Measurements from ENCODE around the gene TMEM53. TPM values are rescaled to one million over a fixed set of nuclear protein-coding genes. Genes with fewer than 3 reads are reported as not detected.

TMEM53 gene
- total and polyA plus RNA-seq, 2 donors (not counting 3 experiments of a cell fraction or from before 2014, with no cell fraction given) = 5.3 to 16.5 TPM

DNA sequence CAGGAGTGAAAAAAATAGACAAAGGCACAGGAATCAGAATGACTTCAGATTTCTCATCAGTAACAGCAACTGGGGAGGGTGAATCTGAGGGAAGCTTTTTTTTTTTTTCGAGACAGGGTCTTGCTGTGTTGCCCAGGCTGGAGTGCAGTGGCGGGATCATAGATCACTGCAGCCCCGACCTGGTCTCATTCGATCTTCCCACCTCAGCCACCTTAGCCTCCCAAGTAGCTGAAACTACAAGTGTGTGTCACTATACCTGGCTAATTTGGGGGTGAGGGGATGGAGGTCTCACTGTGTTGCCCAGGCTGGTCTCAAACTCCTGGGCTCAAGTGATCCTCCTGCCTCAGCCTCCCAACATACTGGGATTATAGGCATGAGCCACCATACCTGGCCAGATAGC is 10.9 kb upstream of the TMEM53 start:
- Histone ChIP-seq H3K4me3 (replicated peaks in 1 of 3; ENCODE audit: insufficient read depth in 1 of 3, low read depth in 1 of 3, low read length in 3 of 3) (no peak overlapping the region), H3K9ac (replicated peaks; ENCODE audit: extremely low read depth, insufficient read depth, low read length) (no peak overlapping the region), H2AFZ (ENCODE audit: low read depth, low read length) (no peak overlapping the region), H3K27ac (ENCODE audit: insufficient read depth, low read depth, low read length) (no peak overlapping the region), H4K20me1 (replicated peaks; ENCODE audit: control insufficient read depth, extremely low read depth, insufficient read depth, low read length) (no peaks in the 10 kb centered on the region), H3K4me1 (ENCODE audit: control insufficient read depth, extremely low read depth, insufficient read depth, low read length) (no peaks in the 10 kb centered on the region), H3K4me2 (ENCODE audit: insufficient read depth, low read length) (no peak overlapping the region), H3K79me2 (ENCODE audit: control insufficient read depth, insufficient read depth, low read length) (no peaks in the 10 kb centered on the region), H3K27me3 (ENCODE audit: control insufficient read depth in 2 of 2, insufficient read depth in 2 of 2, low read length in 2 of 2) (peaks cover 0 to 6% of the 10 kb centered on the region in 2 experiments), H3K9me1 (replicated peaks; ENCODE audit: control insufficient read depth, extremely low read depth, insufficient read depth, low read length) (no peaks in the 10 kb centered on the region), H3K36me3 (ENCODE audit: control insufficient read depth in 2 of 2, extremely low read depth in 1 of 2, insufficient read depth in 2 of 2, low read length in 2 of 2) (no peaks in the 10 kb centered on the region), H3K9me3 (replicated peaks; ENCODE audit: control insufficient read depth, insufficient read depth, low read length) (no peaks in the 10 kb centered on the region)
- FAIRE-seq = no peak
- CTCF ChIA-PET = interaction anchor here (1.0 kb wide), 1 partner anchor 33 kb away, joined by 3 read pairs; no protein-coding TSS in a partner anchor
- POLR2A ChIA-PET = no interaction called here
- no peak for DNase-seq (ENCODE audit: low read depth, low spot score)
- intact Hi-C loops (cut with micrococcal nuclease) (no loop called here), dilution Hi-C loops (cut with MboI; ENCODE audit: extremely low pct_ligation_motif_present, low sequenced_read_pairs) (no loop called here)
- BruUV-seq (replicated peaks) = no TSS peak
- TF ChIP-seq MYC (IDR thresholded peaks at IDR 0.05; ENCODE audit: low read depth, low read length) (no peak), POLR2AphosphoS5 (IDR thresholded peaks at IDR 0.05; ENCODE audit: insufficient read depth, low read depth, low read length) (no peak), EZH2 (IDR thresholded peaks at IDR 0.05; ENCODE audit: borderline replicate concordance, low read depth, low read length, severe bottlenecking) (no peak), GATA2 (IDR thresholded peaks at IDR 0.05; ENCODE audit: insufficient read depth, insufficient read length, low read depth, low read length) (no peak), FOS (IDR thresholded peaks at IDR 0.05; ENCODE audit: borderline replicate concordance, insufficient read depth, low read length) (no peak)
- TF ChIP-seq, protein P1, sequence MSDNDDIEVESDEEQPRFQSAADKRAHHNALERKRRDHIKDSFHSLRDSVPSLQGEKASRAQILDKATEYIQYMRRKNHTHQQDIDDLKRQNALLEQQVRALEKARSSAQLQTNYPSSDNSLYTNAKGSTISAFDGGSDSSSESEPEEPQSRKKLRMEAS (IDR thresholded peaks at IDR 0.05; ENCODE audit: insufficient read depth, insufficient read length) = no peak
- TF ChIP-seq, protein P2, sequence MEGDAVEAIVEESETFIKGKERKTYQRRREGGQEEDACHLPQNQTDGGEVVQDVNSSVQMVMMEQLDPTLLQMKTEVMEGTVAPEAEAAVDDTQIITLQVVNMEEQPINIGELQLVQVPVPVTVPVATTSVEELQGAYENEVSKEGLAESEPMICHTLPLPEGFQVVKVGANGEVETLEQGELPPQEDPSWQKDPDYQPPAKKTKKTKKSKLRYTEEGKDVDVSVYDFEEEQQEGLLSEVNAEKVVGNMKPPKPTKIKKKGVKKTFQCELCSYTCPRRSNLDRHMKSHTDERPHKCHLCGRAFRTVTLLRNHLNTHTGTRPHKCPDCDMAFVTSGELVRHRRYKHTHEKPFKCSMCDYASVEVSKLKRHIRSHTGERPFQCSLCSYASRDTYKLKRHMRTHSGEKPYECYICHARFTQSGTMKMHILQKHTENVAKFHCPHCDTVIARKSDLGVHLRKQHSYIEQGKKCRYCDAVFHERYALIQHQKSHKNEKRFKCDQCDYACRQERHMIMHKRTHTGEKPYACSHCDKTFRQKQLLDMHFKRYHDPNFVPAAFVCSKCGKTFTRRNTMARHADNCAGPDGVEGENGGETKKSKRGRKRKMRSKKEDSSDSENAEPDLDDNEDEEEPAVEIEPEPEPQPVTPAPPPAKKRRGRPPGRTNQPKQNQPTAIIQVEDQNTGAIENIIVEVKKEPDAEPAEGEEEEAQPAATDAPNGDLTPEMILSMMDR (IDR thresholded peaks at IDR 0.05; ENCODE audit: extremely low read depth in 1 of 2, insufficient read depth in 1 of 2, low read depth in 1 of 2, low read length in 2 of 2) = no peak

Measured in endothelial cell of umbilical vein (primary cell).